Endodermal cell (in vitro differentiated cells): ENCODE measurements around the gene PNRC1. TPM values are rescaled to one million over a fixed set of nuclear protein-coding genes. Genes with fewer than 3 reads are reported as not detected.

Experiments
- DNase-seq: peaks from one replicate; pipeline ENCODE4 v3.0.0-alpha.2; 2017
- H3K27ac ChIP-seq: 2 replicates; pipeline ENCODE4 v1.5.1; 2013; ENCODE audit warnings: mild to moderate bottlenecking, low read depth, low read length, moderate library complexity
- H3K27me3 ChIP-seq: 2 replicates; pipeline ENCODE4 v1.6.1; 2013; ENCODE audit warnings: mild to moderate bottlenecking, low read length, moderate library complexity; ENCODE audit not compliant: insufficient read depth, control insufficient read depth, poor library complexity, severe bottlenecking
- H3K36me3 ChIP-seq: 2 replicates; pipeline ENCODE4 v1.7.0; 2013; ENCODE audit warnings: mild to moderate bottlenecking, low read length, moderate library complexity; ENCODE audit not compliant: control insufficient read depth, insufficient read depth
- H3K4me1 ChIP-seq: one replicate; pipeline ENCODE4 v1.7.0; 2013; ENCODE audit warnings: low read length; ENCODE audit not compliant: control insufficient read depth, insufficient read depth
- H3K4me3 ChIP-seq: 2 replicates; pipeline ENCODE4 v1.5.1; 2013; ENCODE audit warnings: mild to moderate bottlenecking, low read length, moderate library complexity
- H3K9ac ChIP-seq: 2 replicates; pipeline ENCODE4 v1.6.1; 2013; ENCODE audit warnings: mild to moderate bottlenecking, low read length, moderate library complexity; ENCODE audit not compliant: poor library complexity, severe bottlenecking; ENCODE audit errors: extremely low read depth
- H3K9me3 ChIP-seq: 2 replicates; pipeline ENCODE4 v1.6.1; 2013; ENCODE audit warnings: mild to moderate bottlenecking, low read length, moderate library complexity; ENCODE audit not compliant: control insufficient read depth
- H3K27ac Mint-ChIP-seq: 2 replicates; pipeline ENCODE4 v1.8.0; 2020; ENCODE audit warnings: mixed read lengths
- H3K27me3 Mint-ChIP-seq: 2 replicates; pipeline ENCODE4 v1.8.0; 2021; ENCODE audit warnings: mild to moderate bottlenecking, mixed read lengths; ENCODE audit not compliant: insufficient read depth
- H3K36me3 Mint-ChIP-seq: 2 replicates; pipeline ENCODE4 v1.8.0; 2020; ENCODE audit warnings: low read depth, mixed read lengths
- H3K4me1 Mint-ChIP-seq: 2 replicates; pipeline ENCODE4 v1.8.0; 2020; ENCODE audit warnings: mixed read lengths
- H3K4me3 Mint-ChIP-seq: 2 replicates; pipeline ENCODE4 v1.8.0; 2020; ENCODE audit warnings: mild to moderate bottlenecking, moderate library complexity, mixed read lengths
- H3K9me3 Mint-ChIP-seq: 2 replicates; pipeline ENCODE4 v1.8.0; 2020; ENCODE audit warnings: mild to moderate bottlenecking, mixed read lengths
- WGBS, 2 experiments: methylation state at CpG; one replicate each; pipeline versions ENCODE4 v1.1.5 to v1.1.7; 2013; ENCODE audit warnings: missing lambda C conversion rate in 2 of 2, mixed read lengths in 1 of 2; ENCODE audit not compliant: insufficient coverage in 1 of 2, insufficient read length in 1 of 2; 5-methylcytosine and 5-hydroxymethylcytosine counted together
- total RNA-seq, 2 donors: library from RNA; stranded (reverse); fragmentation: NEBNext Ultra II Directional in 1 of 2; extraction: Animal tissue kit (Norgen Biotek cat#: 25700) in 1 of 2; gene quantifications; 2 replicates in 1 of 2; 3 replicates in 1 of 2; pipeline ENCODE4 v1.2.1, GENCODE V29; 2021
- TF ChIP-seq, protein P1 (sequence below): fragments of 200-600 bp; sonication (generic); conservative IDR thresholded peaks from 2 replicates; pipeline ENCODE4 v1.5.0; 2021; ENCODE audit warnings: antibody characterized with exemption, mild to moderate bottlenecking

Gene PNRC1
- total RNA-seq, 2 donors from 2014 or later, result 105 to 118 TPM

- Histone ChIP-seq H3K4me3 (no peak overlapping the region), H3K9ac (no peak overlapping the region), H3K36me3 (no peaks in the 10 kb centered on the region), H3K27me3 (peaks cover 8% of the 10 kb centered on the region), H3K4me1 (no peaks in the 10 kb centered on the region), H3K9me3 (no peaks in the 10 kb centered on the region), H3K27ac (no peak overlapping the region)
- Mint-ChIP-seq H3K27me3 (peaks cover 94% of the 10 kb centered on the region), H3K27ac (no peak overlapping the region), H3K4me3 (no peak overlapping the region), H3K36me3 (peaks cover 2% of the 10 kb centered on the region), H3K4me1 (no peaks in the 10 kb centered on the region), H3K9me3 (peaks cover 24% of the 10 kb centered on the region)
- 51 to 65% methylated on average over 2 to 3 of the region's 3 CpGs for whole genome bisulfite sequencing, 2 experiments
- no peak for DNase-seq
- TF ChIP-seq, protein P1, sequence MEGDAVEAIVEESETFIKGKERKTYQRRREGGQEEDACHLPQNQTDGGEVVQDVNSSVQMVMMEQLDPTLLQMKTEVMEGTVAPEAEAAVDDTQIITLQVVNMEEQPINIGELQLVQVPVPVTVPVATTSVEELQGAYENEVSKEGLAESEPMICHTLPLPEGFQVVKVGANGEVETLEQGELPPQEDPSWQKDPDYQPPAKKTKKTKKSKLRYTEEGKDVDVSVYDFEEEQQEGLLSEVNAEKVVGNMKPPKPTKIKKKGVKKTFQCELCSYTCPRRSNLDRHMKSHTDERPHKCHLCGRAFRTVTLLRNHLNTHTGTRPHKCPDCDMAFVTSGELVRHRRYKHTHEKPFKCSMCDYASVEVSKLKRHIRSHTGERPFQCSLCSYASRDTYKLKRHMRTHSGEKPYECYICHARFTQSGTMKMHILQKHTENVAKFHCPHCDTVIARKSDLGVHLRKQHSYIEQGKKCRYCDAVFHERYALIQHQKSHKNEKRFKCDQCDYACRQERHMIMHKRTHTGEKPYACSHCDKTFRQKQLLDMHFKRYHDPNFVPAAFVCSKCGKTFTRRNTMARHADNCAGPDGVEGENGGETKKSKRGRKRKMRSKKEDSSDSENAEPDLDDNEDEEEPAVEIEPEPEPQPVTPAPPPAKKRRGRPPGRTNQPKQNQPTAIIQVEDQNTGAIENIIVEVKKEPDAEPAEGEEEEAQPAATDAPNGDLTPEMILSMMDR, result no peak
Measured at GRCh38 chr6:89134723-89135122, 54.2 kb downstream of the PNRC1 start.

Other genes starting within 250 kb of the PNRC1 start
- gene RNGTT, start 117.1 kb upstream of the PNRC1 start, total RNA-seq, result 10 to 100 TPM; 21.5 to 28.7 TPM
- 10 to 100 TPM in 1 of 2 donors, 1 to 10 TPM in 1; 9.2 to 17.8 TPM for gene SRSF12, start 37.3 kb downstream of the PNRC1 start, total RNA-seq
- 1 to 10 TPM; 5.1 to 8.5 TPM for gene PM20D2, start 65.3 kb downstream of the PNRC1 start, total RNA-seq
- gene GABRR1, start 136.6 kb downstream of the PNRC1 start, total RNA-seq, result under 1 TPM in 1 of 2 donors, not detected in 1; 0.46 TPM
- gene GABRR2, start 234.5 kb downstream of the PNRC1 start, total RNA-seq, result under 1 TPM; 0.15 to 0.27 TPM